B cell (primary cell): ENCODE results near the gene SOAT2. TPM values are rescaled to one million over a fixed set of nuclear protein-coding genes. Genes with fewer than 3 reads are reported as not detected.
A peak's percentile ranks its signal among the peaks of the same experiment; 100 is the strongest.

Source experiments
- ATAC-seq: fragments of 200-7000 bp; cut with Tn5 transposase; one replicate; pipeline ENCODE4 v1.10.0; 2021; ENCODE audit warnings: low read depth, mild to moderate bottlenecking, moderate number of reproducible peaks, moderate library complexity
- CTCF ChIA-PET: fragments of 350-600 bp; sonication (Branson Sonifier 250); formaldehyde crosslinking; loops from one replicate; lab custom pipeline; 2021; ENCODE audit warnings: antibody characterized with exemption, inconsistent platforms; lab: Charles Lee
- POLR2A ChIA-PET: fragments of 350-600 bp; sonication (Branson Sonifier 250); formaldehyde crosslinking; loops from one replicate; lab custom pipeline; 2021; ENCODE audit warnings: antibody characterized with exemption; lab: Charles Lee
- DNase-seq: peaks from one replicate; pipeline ENCODE4 v3.0.0; 2013
- H2AFZ ChIP-seq: 2 replicates; pipeline ENCODE4 v1.6.1; 2012; ENCODE audit warnings: mild to moderate bottlenecking, low read depth, low read length; ENCODE audit not compliant: insufficient read depth, poor library complexity, severe bottlenecking
- H3K27ac ChIP-seq, 2 donors: 1 replicate in 1 of 2; 2 replicates in 1 of 2; pipeline ENCODE4 v1.5.1; 2012 to 2013; ENCODE audit warnings: low read length in 2 of 2, mild to moderate bottlenecking in 2 of 2, moderate library complexity in 1 of 2
- H3K27me3 ChIP-seq, 4 experiments: fragments of 200-600 bp in 1 of 4; sonication (generic) in 1 of 4; replicated peaks in 1 of 4; 1 replicate in 2 of 4; 2 replicates in 2 of 4; pipeline versions ENCODE4 v1.6.1 to v1.7.0; 2013 to 2016; ENCODE audit warnings: low read length in 3 of 4, mild to moderate bottlenecking in 2 of 4, mixed read lengths in 1 of 4, moderate library complexity in 1 of 4; ENCODE audit not compliant: insufficient read depth in 4 of 4, control insufficient read depth in 3 of 4; ENCODE audit errors: control extremely low read depth in 1 of 4
- H3K36me3 ChIP-seq, 2 experiments: replicated peaks in 1 of 2; 1 replicate in 1 of 2; 2 replicates in 1 of 2; pipeline versions ENCODE4 v1.6.1 to v1.7.1; 2013; ENCODE audit warnings: low read length in 1 of 2; ENCODE audit not compliant: insufficient read depth in 2 of 2, control insufficient read depth in 1 of 2; ENCODE audit errors: control extremely low read depth in 1 of 2, extremely low read depth in 1 of 2
- H3K4me1 ChIP-seq, 2 donors: fragments of 200-600 bp in 1 of 2; sonication (generic) in 1 of 2; 1 replicate in 1 of 2; 2 replicates in 1 of 2; pipeline versions ENCODE4 v1.5.1 to v1.6.1; 2013 to 2017; ENCODE audit warnings: low read length in 2 of 2; ENCODE audit not compliant: control insufficient read depth in 2 of 2, insufficient read depth in 2 of 2
- H3K4me2 ChIP-seq: replicated peaks from 2 replicates; pipeline ENCODE3; 2012; ENCODE audit warnings: mild to moderate bottlenecking, low read depth, low read length; ENCODE audit not compliant: poor library complexity, severe bottlenecking
- H3K4me3 ChIP-seq, 5 experiments: fragments of 200-600 bp in 1 of 5; sonication (generic) in 1 of 5; 1 replicate in 3 of 5; 2 replicates in 2 of 5; pipeline versions ENCODE4 v1.5.1 to v1.7.0; 2011 to 2016; ENCODE audit warnings: low read length in 4 of 5, mild to moderate bottlenecking in 4 of 5, low read depth in 2 of 5, control low read depth in 1 of 5, moderate library complexity in 1 of 5; ENCODE audit not compliant: insufficient read depth in 1 of 5; ENCODE audit errors: control extremely low read depth in 1 of 5, extremely low read depth in 1 of 5
- H3K79me2 ChIP-seq: fragments of 200-600 bp; sonication (generic); one replicate; pipeline ENCODE4 v1.6.0; 2016; ENCODE audit warnings: low read length; ENCODE audit not compliant: control insufficient read depth, insufficient read depth
- H3K9ac ChIP-seq: fragments of 200-600 bp; sonication (generic); 2 replicates; pipeline ENCODE4 v1.6.1; 2017; ENCODE audit warnings: mild to moderate bottlenecking, low read length, moderate library complexity
- H3K9me3 ChIP-seq, 3 donors: one replicate each; pipeline versions ENCODE4 v1.6.1 to v1.7.1; 2013; ENCODE audit warnings: low read length in 2 of 3; ENCODE audit not compliant: control insufficient read depth in 2 of 3, insufficient read depth in 1 of 3; ENCODE audit errors: control extremely low read depth in 1 of 3
- H4K20me1 ChIP-seq: 2 replicates; pipeline ENCODE4 v1.6.0; 2012; ENCODE audit warnings: mild to moderate bottlenecking, low read length; ENCODE audit not compliant: insufficient read depth, control insufficient read depth, poor library complexity, severe bottlenecking
- H3K27ac Mint-ChIP-seq: one replicate; pipeline ENCODE4 v1.8.0; 2021; ENCODE audit warnings: mixed read lengths
- H3K27me3 Mint-ChIP-seq: one replicate; pipeline ENCODE4 v1.8.0; 2021; ENCODE audit warnings: mixed read lengths
- H3K4me1 Mint-ChIP-seq: one replicate; pipeline ENCODE4 v1.8.0; 2021; ENCODE audit warnings: mixed read lengths
- H3K4me3 Mint-ChIP-seq: one replicate; pipeline ENCODE4 v1.8.0; 2021; ENCODE audit warnings: mixed read lengths
- H3K9me3 Mint-ChIP-seq: one replicate; pipeline ENCODE4 v1.8.0; 2022; ENCODE audit warnings: mixed read lengths; ENCODE audit not compliant: insufficient read depth
- CTCF ChIP-seq: fragments of 200-600 bp; IDR thresholded peaks from one replicate; pipeline ENCODE4 v1.8.0; 2022; ENCODE audit warnings: antibody characterized with exemption, mild to moderate bottlenecking
- EZH2 ChIP-seq: IDR thresholded peaks from 2 replicates; pipeline ENCODE4 v1.6.1; 2012; ENCODE audit warnings: borderline replicate concordance, low read depth, mild to moderate bottlenecking, moderate library complexity, low read length; ENCODE audit not compliant: insufficient read depth, poor library complexity, severe bottlenecking
- WGBS: methylation state at CpG from one replicate; pipeline ENCODE4 v1.1.5; 2013; ENCODE audit warnings: missing lambda C conversion rate; ENCODE audit not compliant: insufficient coverage; 5-methylcytosine and 5-hydroxymethylcytosine counted together
- intact Hi-C: fragments of 100-400 bp; cut with micrococcal nuclease; formaldehyde crosslinking; loops from one replicate; pipeline ENCODE4 v1.10.0; 2022
- polyA plus RNA-seq: library from polyadenylated mRNA; depleted of rRNA; stranded (reverse); fragments of >200 nt; gene quantifications from 2 replicates; pipeline ENCODE4 v1.2.3, GENCODE V29; 2012
- total RNA-seq, 2 donors: library from RNA; stranded (reverse); fragments of 120-200 nt in 1 of 2; gene quantifications; 1 replicate in 1 of 2; 2 replicates in 1 of 2; pipeline versions ENCODE4 v1.2.3 to v1.2.4, GENCODE V29; 2013 to 2022

Gene SOAT2
- total and polyA plus RNA-seq, 2 donors (not counting 1 experiment from before 2014, with no cell fraction given): 0.31 TPM; not detected in 1

- POLR2A ChIA-PET: interaction anchor here (0.5 to 2.6 kb wide), 3 partner anchors 13 to 131 kb away, joined by 3 to 7 read pairs (median 5); partner anchors contain the start of gene SPRYD3
- TF ChIP-seq CTCF: peak; percentile 87
- TF ChIP-seq EZH2: no peak
Observed at GRCh38 chr12:53065975-53066931, 37.0 kb upstream of the SOAT2 start.

More at GRCh38 chr12:53065975-53066931, 37.0 kb upstream of the SOAT2 start:
- ATAC-seq (peak; percentile 75), DNase-seq (peak; percentile 77)
- Mint-ChIP-seq H3K9me3 (no peaks in the 10 kb centered on the region), H3K4me3 (no peak overlapping the region), H3K27ac (peak overlapping the region; percentile 26), H3K4me1 (peaks cover 5% of the 10 kb centered on the region), H3K27me3 (no peaks in the 10 kb centered on the region)
- CTCF ChIA-PET: interaction anchor here (0.6 to 14.1 kb wide), 34 partner anchors 10 to 703 kb away, joined by 3 to 344 read pairs (median 5); partner anchors contain the start of genes AAAS, CSAD, EIF4B and IGFBP6
- peaks cover 0 to 3% (median 0%) of the 10 kb centered on the region in 3 donors for H3K9me3 ChIP-seq
- H3K27ac ChIP-seq: no peak overlapping the region
- no peak overlapping the region for H3K9ac ChIP-seq
- intact Hi-C loops: loop anchor here (1.0 to 5.0 kb wide), 3 partner anchors 13 to 131 kb away; partner anchors contain the start of gene SPRYD3
- no peaks in the 10 kb centered on the region for H3K27me3 ChIP-seq
- no peak overlapping the region for H3K4me2 ChIP-seq
- H3K4me1 ChIP-seq: peaks cover 0 to 2% of the 10 kb centered on the region in 2 donors
- H2AFZ ChIP-seq: no peak overlapping the region
- H4K20me1 ChIP-seq: peaks cover 28% of the 10 kb centered on the region
- peaks cover 0 to 63% of the 10 kb centered on the region in 2 experiments for H3K36me3 ChIP-seq
- no peak overlapping the region for H3K4me3 ChIP-seq
- no peaks in the 10 kb centered on the region for H3K79me2 ChIP-seq
- 43% methylated on average over 16 of the region's 24 CpGs for WGBS
